HG02763 (cell line): Measurements from ENCODE around the gene SCO2.
"Not testable (repeated sequence)": the region's sequence is repeated elsewhere in the genome, so short reads cannot be mapped to it uniquely, and the experiment has no call there.

ENCODE experiments used
- ATAC-seq: cut with Tn5 transposase; IDR thresholded peaks from one replicate; pipeline ENCODE4 v1.9.1; 2021; ENCODE audit warnings: mild to moderate bottlenecking, moderate library complexity; ENCODE audit not compliant: unreplicated experiment

SCO2 gene

GRCh38 chr22:50551160-50551752 lies 25.9 kb upstream of the SCO2 start:
- no peak for ATAC-seq

- no peak for ATAC-seq
Measured at GRCh38 chr22:50550395-50550794, 25.0 kb upstream of the SCO2 start.

- ATAC-seq, result no peak
Measured at GRCh38 chr22:50548921-50549790, 23.8 kb upstream of the SCO2 start.

- ATAC-seq, result no peak
Measured at GRCh38 chr22:50548040-50548920, 22.9 kb upstream of the SCO2 start.

GRCh38 chr22:50547263-50547985 lies 22.0 kb upstream of the SCO2 start:
- ATAC-seq, result no peak

GRCh38 chr22:50546326-50547262 lies 21.2 kb upstream of the SCO2 start:
- ATAC-seq, result no peak

GRCh38 chr22:50545522-50546325 lies 20.3 kb upstream of the SCO2 start, which contains the start of gene KLHDC7B:
Gene KLHDC7B, plus strand, starts transcription at chr22:50545899. Its CDS starts 345 bp downstream, at chr22:50546244.
- no peak for ATAC-seq

GRCh38 chr22:50544746-50545253 lies 19.4 kb upstream of the SCO2 start:
- ATAC-seq, result no peak

GRCh38 chr22:50544078-50544745 lies 18.8 kb upstream of the SCO2 start:
- no peak for ATAC-seq

- ATAC-seq, result no peak
Measured at GRCh38 chr22:50542416-50542927, 17.1 kb upstream of the SCO2 start.

- ATAC-seq, result not testable (repeated sequence)
Measured at GRCh38 chr22:50541667-50542026, 16.2 kb upstream of the SCO2 start.

- no peak for ATAC-seq
Measured at GRCh38 chr22:50540381-50540780, 15.0 kb upstream of the SCO2 start.

- ATAC-seq, result no peak
Measured at GRCh38 chr22:50537765-50538164, 12.4 kb upstream of the SCO2 start.

- no peak for ATAC-seq
Measured at GRCh38 chr22:50536226-50536625, 10.8 kb upstream of the SCO2 start.

- ATAC-seq, result no peak
Measured at GRCh38 chr22:50535113-50535512, 9.7 kb upstream of the SCO2 start.

- not testable (repeated sequence) for ATAC-seq
Measured at GRCh38 chr22:50533856-50534711, 8.7 kb upstream of the SCO2 start.
